Astrocyte (in vitro differentiated cells and primary cell): Measurements from ENCODE around the gene PDZK1IP1.

Experiments used
- EZH2 ChIP-seq: IDR thresholded peaks from 2 replicates; pipeline ENCODE4 v1.6.1; 2012; ENCODE audit warnings: mild to moderate bottlenecking, low read length, inconsistent platforms; ENCODE audit not compliant: insufficient read depth
- TF ChIP-seq, protein P1 (sequence below): IDR thresholded peaks from 2 replicates; pipeline ENCODE4 v1.5.1; 2011; ENCODE audit warnings: low read depth, mild to moderate bottlenecking, inconsistent platforms, low read length, moderate library complexity; ENCODE audit not compliant: insufficient read depth

DNA sequence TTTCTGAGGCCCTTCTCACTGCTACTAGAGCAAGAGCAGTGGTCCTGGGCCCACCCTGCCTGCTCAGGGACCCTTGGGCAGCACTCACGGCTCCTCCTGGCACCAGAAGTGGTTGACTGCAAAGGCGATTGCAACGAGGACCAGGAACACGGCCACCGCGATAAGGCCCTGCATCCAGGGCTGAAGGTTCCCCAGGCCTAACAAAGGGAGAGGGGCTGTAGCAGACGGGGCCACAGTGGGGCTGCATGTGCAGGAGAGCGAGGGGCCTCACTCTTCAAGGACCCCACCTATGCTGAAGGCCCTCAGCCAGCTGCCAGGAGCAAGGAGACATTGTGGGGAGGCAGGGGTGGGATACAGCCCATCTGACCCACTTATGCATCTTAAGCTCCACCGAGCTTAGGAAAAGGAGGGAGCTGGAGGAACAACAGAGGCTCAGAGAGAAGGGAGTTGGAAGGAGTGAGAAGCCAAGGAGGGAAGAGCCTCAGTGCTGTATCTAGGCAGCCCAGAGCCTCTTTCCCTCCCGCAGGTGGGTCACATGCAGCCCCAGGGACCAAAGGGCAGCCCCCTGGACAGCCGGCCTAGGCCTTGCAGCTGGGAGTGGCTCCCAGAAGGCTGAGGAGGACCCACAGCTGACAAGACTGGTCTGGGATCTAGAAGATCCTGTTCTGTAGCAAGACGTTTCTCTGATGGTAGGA, 2.5 kb downstream of the PDZK1IP1 start:
- TF ChIP-seq, protein P1, sequence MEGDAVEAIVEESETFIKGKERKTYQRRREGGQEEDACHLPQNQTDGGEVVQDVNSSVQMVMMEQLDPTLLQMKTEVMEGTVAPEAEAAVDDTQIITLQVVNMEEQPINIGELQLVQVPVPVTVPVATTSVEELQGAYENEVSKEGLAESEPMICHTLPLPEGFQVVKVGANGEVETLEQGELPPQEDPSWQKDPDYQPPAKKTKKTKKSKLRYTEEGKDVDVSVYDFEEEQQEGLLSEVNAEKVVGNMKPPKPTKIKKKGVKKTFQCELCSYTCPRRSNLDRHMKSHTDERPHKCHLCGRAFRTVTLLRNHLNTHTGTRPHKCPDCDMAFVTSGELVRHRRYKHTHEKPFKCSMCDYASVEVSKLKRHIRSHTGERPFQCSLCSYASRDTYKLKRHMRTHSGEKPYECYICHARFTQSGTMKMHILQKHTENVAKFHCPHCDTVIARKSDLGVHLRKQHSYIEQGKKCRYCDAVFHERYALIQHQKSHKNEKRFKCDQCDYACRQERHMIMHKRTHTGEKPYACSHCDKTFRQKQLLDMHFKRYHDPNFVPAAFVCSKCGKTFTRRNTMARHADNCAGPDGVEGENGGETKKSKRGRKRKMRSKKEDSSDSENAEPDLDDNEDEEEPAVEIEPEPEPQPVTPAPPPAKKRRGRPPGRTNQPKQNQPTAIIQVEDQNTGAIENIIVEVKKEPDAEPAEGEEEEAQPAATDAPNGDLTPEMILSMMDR, result no peak
- TF ChIP-seq EZH2, result no peak
